ENCODE measurements around the gene COG4.
"Not testable (repeated sequence)": the region's sequence is repeated elsewhere in the genome, so short reads cannot be mapped to it uniquely, and the experiment has no call there.

COG4 gene

GRCh38 chr16:70457446-70458166, 65.7 kb downstream of the COG4 start:
- no peak for DNase-seq

- DNase-seq = no peak
These were observed 67.4 kb downstream of the COG4 start for GRCh38 chr16:70455910-70456309.

GRCh38 chr16:70454222-70455034, 68.9 kb downstream of the COG4 start, which contains the start of gene FCSK:
TSS of gene FCSK (plus strand) at chr16:70454595. CDS start at chr16:70463191, 8,596 bp downstream.
- peak in 56 of 58 donors; percentile 17 to 86 (median 62) for DNase-seq

GRCh38 chr16:70453892-70454221, 69.5 kb downstream of the COG4 start:
- DNase-seq = peak in 6 of 58 donors; percentile 30 to 65 (median 52)

- DNase-seq = no peak
These were observed 70.0 kb downstream of the COG4 start for GRCh38 chr16:70453117-70453891.

- DNase-seq = not testable (repeated sequence)
These were observed 72.4 kb downstream of the COG4 start for GRCh38 chr16:70451004-70451340.

GRCh38 chr16:70450142-70451003, 73.0 kb downstream of the COG4 start:
- not testable (repeated sequence) for DNase-seq

- no peak for DNase-seq
These were observed 75.3 kb downstream of the COG4 start for GRCh38 chr16:70448075-70448474.

GRCh38 chr16:70444249-70445063, 78.9 kb downstream of the COG4 start:
- no peak for DNase-seq

GRCh38 chr16:70442344-70442743, 81.0 kb downstream of the COG4 start:
- no peak for DNase-seq

- no peak for DNase-seq
These were observed 81.9 kb downstream of the COG4 start for GRCh38 chr16:70441406-70441990.

GRCh38 chr16:70440009-70440692, 83.2 kb downstream of the COG4 start:
- no peak for DNase-seq

- DNase-seq = peak; percentile 63 to 98 (median 94)
These were observed 84.1 kb downstream of the COG4 start, which contains the start of gene ST3GAL2 for GRCh38 chr16:70438969-70439862. TSS of gene ST3GAL2 (minus strand) at chr16:70439100. CDS start at chr16:70398530, 40,570 bp downstream.

GRCh38 chr16:70438585-70438968, 84.8 kb downstream of the COG4 start:
- DNase-seq = peak in 11 of 58 donors; percentile 22 to 74 (median 40)

- DNase-seq = peak in 4 of 58 donors; percentile 20 to 38 (median 28)
These were observed 85.5 kb downstream of the COG4 start for GRCh38 chr16:70437582-70438557.

GRCh38 chr16:70437017-70437581, 86.3 kb downstream of the COG4 start:
- DNase-seq = peak in 1 of 58 donors; percentile 31

Measured in anterior cingulate cortex (tissue), 58 donors.